ENCODE data around the gene LRRC17. TPM values are rescaled to one million over a fixed set of nuclear protein-coding genes. Genes with fewer than 3 reads are reported as not detected.
"Not testable (repeated sequence)": the region's sequence is repeated elsewhere in the genome, so short reads cannot be mapped to it uniquely, and the experiment has no call there.

LRRC17 gene
- polyA plus RNA-seq, 1 donor from 2014 or later = 6.7 TPM

DNA sequence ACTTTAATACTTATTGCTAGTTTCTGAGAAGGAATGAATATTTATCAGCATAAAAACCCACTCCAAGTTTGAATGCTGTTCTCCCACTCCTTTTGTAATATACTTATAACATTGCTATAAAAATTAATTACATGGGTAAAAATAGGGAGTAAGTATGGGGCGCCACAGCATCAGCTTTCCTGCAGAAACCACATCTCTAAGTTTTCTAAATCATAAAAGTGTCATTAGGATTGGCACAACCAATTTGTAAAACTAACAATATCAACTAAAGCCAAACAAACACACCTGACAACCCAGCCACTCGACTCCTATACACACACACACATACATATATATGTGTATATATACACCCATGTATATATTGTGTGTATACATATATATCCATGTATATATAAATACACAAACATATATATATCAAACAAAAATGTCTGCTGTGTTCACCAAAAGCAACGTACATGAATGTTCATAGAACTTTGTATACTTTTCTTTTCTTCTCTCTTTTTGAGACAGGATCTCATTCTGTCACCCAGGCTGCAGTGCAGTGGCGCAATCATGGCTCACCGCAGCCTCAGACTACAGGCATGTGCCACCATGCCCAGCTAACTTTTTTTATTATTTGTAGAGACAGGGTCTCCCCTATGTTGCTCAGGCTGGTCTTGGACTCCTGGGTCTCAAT is 14.8 kb upstream of the LRRC17 start:
- Histone ChIP-seq H3K27ac (ENCODE audit: low read length) (no peak overlapping the region), H3K9me2 (ENCODE audit: insufficient read depth, low read length) (no peaks in the 10 kb centered on the region), H2AFZ (ENCODE audit: low read depth, low read length) (no peak overlapping the region), H3K4me2 (ENCODE audit: low read length) (no peak overlapping the region), H3K36me3 (ENCODE audit: insufficient read depth, low read length) (no peaks in the 10 kb centered on the region), H3K9me3 (ENCODE audit: low read length) (no peaks in the 10 kb centered on the region), H3F3A (ENCODE audit: insufficient read depth, low read length, poor library complexity, severe bottlenecking) (no peaks in the 10 kb centered on the region), H3K9ac (ENCODE audit: low read length) (no peak overlapping the region), H3K4me3 (ENCODE audit: low read length) (no peak overlapping the region), H3K79me2 (replicated peaks; ENCODE audit: insufficient read depth, low read length) (no peaks in the 10 kb centered on the region), H4K20me1 (ENCODE audit: insufficient read depth) (no peaks in the 10 kb centered on the region), H3K27me3 (ENCODE audit: insufficient read depth, low read depth, low read length) (no peaks in the 10 kb centered on the region)
- TF ChIP-seq, protein P1, sequence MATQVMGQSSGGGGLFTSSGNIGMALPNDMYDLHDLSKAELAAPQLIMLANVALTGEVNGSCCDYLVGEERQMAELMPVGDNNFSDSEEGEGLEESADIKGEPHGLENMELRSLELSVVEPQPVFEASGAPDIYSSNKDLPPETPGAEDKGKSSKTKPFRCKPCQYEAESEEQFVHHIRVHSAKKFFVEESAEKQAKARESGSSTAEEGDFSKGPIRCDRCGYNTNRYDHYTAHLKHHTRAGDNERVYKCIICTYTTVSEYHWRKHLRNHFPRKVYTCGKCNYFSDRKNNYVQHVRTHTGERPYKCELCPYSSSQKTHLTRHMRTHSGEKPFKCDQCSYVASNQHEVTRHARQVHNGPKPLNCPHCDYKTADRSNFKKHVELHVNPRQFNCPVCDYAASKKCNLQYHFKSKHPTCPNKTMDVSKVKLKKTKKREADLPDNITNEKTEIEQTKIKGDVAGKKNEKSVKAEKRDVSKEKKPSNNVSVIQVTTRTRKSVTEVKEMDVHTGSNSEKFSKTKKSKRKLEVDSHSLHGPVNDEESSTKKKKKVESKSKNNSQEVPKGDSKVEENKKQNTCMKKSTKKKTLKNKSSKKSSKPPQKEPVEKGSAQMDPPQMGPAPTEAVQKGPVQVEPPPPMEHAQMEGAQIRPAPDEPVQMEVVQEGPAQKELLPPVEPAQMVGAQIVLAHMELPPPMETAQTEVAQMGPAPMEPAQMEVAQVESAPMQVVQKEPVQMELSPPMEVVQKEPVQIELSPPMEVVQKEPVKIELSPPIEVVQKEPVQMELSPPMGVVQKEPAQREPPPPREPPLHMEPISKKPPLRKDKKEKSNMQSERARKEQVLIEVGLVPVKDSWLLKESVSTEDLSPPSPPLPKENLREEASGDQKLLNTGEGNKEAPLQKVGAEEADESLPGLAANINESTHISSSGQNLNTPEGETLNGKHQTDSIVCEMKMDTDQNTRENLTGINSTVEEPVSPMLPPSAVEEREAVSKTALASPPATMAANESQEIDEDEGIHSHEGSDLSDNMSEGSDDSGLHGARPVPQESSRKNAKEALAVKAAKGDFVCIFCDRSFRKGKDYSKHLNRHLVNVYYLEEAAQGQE (IDR thresholded peaks at IDR 0.05; ENCODE audit: borderline replicate concordance) = no peak
- no peak for TF ChIP-seq EZH2 (IDR thresholded peaks at IDR 0.05; ENCODE audit: borderline replicate concordance, insufficient read depth, low read length, poor library complexity, severe bottlenecking)
- TF ChIP-seq RAD21 (conservative IDR thresholded peaks at IDR 0.05) = no peak
- TF ChIP-seq, protein P2, sequence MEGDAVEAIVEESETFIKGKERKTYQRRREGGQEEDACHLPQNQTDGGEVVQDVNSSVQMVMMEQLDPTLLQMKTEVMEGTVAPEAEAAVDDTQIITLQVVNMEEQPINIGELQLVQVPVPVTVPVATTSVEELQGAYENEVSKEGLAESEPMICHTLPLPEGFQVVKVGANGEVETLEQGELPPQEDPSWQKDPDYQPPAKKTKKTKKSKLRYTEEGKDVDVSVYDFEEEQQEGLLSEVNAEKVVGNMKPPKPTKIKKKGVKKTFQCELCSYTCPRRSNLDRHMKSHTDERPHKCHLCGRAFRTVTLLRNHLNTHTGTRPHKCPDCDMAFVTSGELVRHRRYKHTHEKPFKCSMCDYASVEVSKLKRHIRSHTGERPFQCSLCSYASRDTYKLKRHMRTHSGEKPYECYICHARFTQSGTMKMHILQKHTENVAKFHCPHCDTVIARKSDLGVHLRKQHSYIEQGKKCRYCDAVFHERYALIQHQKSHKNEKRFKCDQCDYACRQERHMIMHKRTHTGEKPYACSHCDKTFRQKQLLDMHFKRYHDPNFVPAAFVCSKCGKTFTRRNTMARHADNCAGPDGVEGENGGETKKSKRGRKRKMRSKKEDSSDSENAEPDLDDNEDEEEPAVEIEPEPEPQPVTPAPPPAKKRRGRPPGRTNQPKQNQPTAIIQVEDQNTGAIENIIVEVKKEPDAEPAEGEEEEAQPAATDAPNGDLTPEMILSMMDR (IDR thresholded peaks at IDR 0.05; ENCODE audit: poor library complexity, severe bottlenecking) = no peak
- no peak for TF ChIP-seq SMC3 (conservative IDR thresholded peaks at IDR 0.05; ENCODE audit: poor library complexity)
- TF ChIP-seq TAF1 (IDR thresholded peaks at IDR 0.05; ENCODE audit: low read depth) = no peak
- no peak for TF ChIP-seq MXI1 (conservative IDR thresholded peaks at IDR 0.05; ENCODE audit: poor library complexity, severe bottlenecking)
- TF ChIP-seq POLR2AphosphoS5 (IDR thresholded peaks at IDR 0.05) = no peak
- TF ChIP-seq EP300 (conservative IDR thresholded peaks at IDR 0.05; ENCODE audit: poor library complexity, severe bottlenecking) = no peak

DNA sequence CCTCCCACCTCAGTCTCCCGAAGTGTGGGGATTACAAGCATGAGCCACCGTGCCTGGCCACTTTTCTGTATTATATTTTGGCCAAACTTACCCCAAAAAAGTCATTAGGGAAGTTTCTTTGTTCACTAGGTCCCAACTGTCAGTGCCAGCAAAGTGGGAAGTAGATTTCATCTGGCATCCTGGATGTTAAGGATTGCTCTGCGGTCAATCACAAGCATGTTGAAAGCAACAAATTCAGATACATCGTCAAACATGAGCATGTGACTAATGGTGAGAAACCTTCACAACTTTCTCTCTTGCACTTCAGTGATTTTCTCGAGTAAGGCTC is 14.3 kb upstream of the LRRC17 start:
- H3K9me3 ChIP-seq (ENCODE audit: low read length) = no peaks in the 10 kb centered on the region
- H3F3A ChIP-seq (ENCODE audit: insufficient read depth, low read length, poor library complexity, severe bottlenecking) = no peaks in the 10 kb centered on the region
- no peaks in the 10 kb centered on the region for H3K9me2 ChIP-seq (ENCODE audit: insufficient read depth, low read length)
- H3K27ac ChIP-seq (ENCODE audit: low read length) = no peak overlapping the region
- TF ChIP-seq SMC3 (conservative IDR thresholded peaks at IDR 0.05; ENCODE audit: poor library complexity) = no peak
- TF ChIP-seq TAF1 (IDR thresholded peaks at IDR 0.05; ENCODE audit: low read depth) = no peak
- TF ChIP-seq RAD21 (conservative IDR thresholded peaks at IDR 0.05) = no peak
- TF ChIP-seq, protein P1 (IDR thresholded peaks at IDR 0.05; ENCODE audit: borderline replicate concordance) = no peak
- TF ChIP-seq POLR2AphosphoS5 (IDR thresholded peaks at IDR 0.05) = no peak
- no peak for TF ChIP-seq MXI1 (conservative IDR thresholded peaks at IDR 0.05; ENCODE audit: poor library complexity, severe bottlenecking)
- TF ChIP-seq, protein P2 (IDR thresholded peaks at IDR 0.05; ENCODE audit: poor library complexity, severe bottlenecking) = no peak
- no peak for TF ChIP-seq EZH2 (IDR thresholded peaks at IDR 0.05; ENCODE audit: borderline replicate concordance, insufficient read depth, low read length, poor library complexity, severe bottlenecking)
- TF ChIP-seq EP300 (conservative IDR thresholded peaks at IDR 0.05; ENCODE audit: poor library complexity, severe bottlenecking) = no peak
- no peaks in the 10 kb centered on the region for H4K20me1 ChIP-seq (ENCODE audit: insufficient read depth)
- no peaks in the 10 kb centered on the region for H3K27me3 ChIP-seq (ENCODE audit: insufficient read depth, low read depth, low read length)
- no peaks in the 10 kb centered on the region for H3K36me3 ChIP-seq (ENCODE audit: insufficient read depth, low read length)
- no peak overlapping the region for H2AFZ ChIP-seq (ENCODE audit: low read depth, low read length)
- H3K79me2 ChIP-seq (replicated peaks; ENCODE audit: insufficient read depth, low read length) = no peaks in the 10 kb centered on the region
- H3K9ac ChIP-seq (ENCODE audit: low read length) = no peak overlapping the region
- H3K4me2 ChIP-seq (ENCODE audit: low read length) = no peak overlapping the region
- H3K4me3 ChIP-seq (ENCODE audit: low read length) = no peak overlapping the region

DNA sequence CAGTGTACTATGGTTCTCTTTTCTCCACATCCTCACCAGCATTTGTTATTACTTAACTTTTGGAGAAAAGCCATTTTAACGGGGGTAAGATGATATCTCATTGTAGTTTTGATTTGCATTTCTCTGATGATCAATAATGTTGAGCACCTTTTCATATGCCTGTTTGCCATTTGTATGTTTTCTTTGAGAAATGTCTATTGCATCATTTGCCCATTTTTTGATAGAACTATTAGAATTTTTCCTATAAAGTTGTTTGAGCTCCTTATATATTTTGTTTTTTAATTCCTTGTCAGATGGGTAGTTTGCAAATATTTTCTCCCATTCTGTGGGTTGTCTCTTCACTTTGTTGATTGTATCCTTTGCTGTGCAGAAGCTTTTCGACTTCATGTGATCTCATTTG is 10.7 kb upstream of the LRRC17 start:
- H4K20me1 ChIP-seq (ENCODE audit: insufficient read depth) = not testable (repeated sequence)

More for the DNA sequence above, 10.7 kb upstream of the LRRC17 start:
- H3K4me2 ChIP-seq (ENCODE audit: low read length); H3K79me2 ChIP-seq (replicated peaks; ENCODE audit: insufficient read depth, low read length); H3K9ac ChIP-seq (ENCODE audit: low read length); H3K9me2 ChIP-seq (ENCODE audit: insufficient read depth, low read length); H3K4me3 ChIP-seq (ENCODE audit: low read length); H3K9me3 ChIP-seq (ENCODE audit: low read length); H3F3A ChIP-seq (ENCODE audit: insufficient read depth, low read length, poor library complexity, severe bottlenecking); H2AFZ ChIP-seq (ENCODE audit: low read depth, low read length); H3K27me3 ChIP-seq (ENCODE audit: insufficient read depth, low read depth, low read length); H3K27ac ChIP-seq (ENCODE audit: low read length); H3K36me3 ChIP-seq (ENCODE audit: insufficient read depth, low read length): not testable (repeated sequence)

All from neural cell (in vitro differentiated cells).